ENCODE measurements around the gene CXorf38.

The CXorf38 gene

DNA sequence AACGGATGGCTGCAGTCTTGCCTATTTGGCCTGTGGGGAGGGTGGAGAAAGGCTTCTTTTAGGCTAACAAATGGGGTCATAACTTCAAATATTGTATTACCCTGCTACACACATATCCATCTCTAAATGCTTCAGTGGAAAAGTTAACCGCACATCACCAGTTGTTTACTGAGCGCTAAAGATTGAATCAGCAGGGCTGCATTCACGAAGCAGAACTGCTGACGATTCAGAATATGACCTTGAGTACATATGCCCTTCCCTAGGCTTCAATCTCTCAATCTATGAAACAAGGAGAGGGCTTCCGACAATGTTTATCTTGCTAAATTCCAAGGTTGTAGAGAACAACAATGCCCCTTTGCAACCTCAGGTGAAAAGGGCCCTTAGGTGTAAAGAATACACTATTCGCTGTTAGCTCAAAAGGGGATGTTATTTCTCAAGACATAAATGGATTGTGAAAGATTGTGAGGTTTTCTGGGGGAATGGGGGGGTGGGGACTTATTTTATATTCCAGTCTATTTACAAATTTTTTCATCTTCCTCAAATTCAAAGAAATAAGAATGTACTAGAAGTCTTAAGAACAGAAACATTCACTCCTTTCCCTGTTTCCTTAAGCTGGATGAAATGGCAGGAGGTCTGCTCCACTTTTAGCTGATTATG lies 69.2 kb downstream of the CXorf38 start:
- in situ Hi-C loops (cut with MboI; ENCODE audit: low sequenced_read_pairs), result no loop called here
